ENCODE data around the gene ARL5B.

DNA sequence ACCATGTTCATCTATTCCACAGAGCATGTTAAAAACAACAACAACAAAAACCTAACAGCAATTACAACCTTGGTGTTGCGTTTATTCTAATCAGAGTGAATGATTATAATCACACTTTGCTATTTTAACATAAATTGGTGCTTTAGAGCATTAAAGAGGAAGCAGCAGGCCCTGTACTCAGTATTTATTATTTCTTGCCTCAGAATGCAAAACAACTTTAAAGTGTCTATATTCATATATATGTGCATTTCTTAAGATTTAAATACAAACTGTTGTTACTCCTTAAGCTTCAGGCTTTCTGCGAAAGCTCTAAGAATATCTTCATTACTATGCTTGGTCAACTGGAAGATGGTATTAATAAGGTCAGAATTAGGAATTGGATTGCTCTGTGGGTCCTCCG is 21.5 kb downstream of the ARL5B start:
- TF ChIP-seq EZH2 (IDR thresholded peaks at IDR 0.05; ENCODE audit: borderline replicate concordance): no peak
- TF ChIP-seq, protein P1, sequence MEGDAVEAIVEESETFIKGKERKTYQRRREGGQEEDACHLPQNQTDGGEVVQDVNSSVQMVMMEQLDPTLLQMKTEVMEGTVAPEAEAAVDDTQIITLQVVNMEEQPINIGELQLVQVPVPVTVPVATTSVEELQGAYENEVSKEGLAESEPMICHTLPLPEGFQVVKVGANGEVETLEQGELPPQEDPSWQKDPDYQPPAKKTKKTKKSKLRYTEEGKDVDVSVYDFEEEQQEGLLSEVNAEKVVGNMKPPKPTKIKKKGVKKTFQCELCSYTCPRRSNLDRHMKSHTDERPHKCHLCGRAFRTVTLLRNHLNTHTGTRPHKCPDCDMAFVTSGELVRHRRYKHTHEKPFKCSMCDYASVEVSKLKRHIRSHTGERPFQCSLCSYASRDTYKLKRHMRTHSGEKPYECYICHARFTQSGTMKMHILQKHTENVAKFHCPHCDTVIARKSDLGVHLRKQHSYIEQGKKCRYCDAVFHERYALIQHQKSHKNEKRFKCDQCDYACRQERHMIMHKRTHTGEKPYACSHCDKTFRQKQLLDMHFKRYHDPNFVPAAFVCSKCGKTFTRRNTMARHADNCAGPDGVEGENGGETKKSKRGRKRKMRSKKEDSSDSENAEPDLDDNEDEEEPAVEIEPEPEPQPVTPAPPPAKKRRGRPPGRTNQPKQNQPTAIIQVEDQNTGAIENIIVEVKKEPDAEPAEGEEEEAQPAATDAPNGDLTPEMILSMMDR (IDR thresholded peaks at IDR 0.05; ENCODE audit: poor library complexity): no peak
